ENCODE results near the gene PDHX. TPM values are rescaled to one million over a fixed set of nuclear protein-coding genes. Genes with fewer than 3 reads are reported as not detected.

Gene PDHX
- total RNA-seq, 1 donor from 2014 or later, result 32.0 TPM

DNA sequence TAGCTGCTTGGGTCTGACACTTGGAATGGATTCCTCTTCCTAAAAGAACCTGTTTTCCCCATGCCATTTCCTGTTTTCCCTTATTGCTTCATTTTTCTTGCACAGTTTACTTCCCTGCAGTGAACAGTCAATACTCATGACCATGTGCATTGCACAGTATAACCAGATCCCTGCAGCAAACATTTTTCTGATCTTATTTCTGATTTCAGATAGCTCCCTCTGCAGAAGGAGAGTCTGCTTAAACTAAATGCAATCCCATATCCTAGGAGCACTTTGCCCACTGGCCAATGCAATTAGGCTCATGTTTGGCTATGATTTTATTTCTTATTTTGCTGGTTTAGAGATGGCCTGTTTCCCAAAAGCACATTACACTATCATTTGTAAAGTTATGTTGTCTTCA lies 125.8 kb downstream of the PDHX start:
- Mint-ChIP-seq H3K36me3 (ENCODE audit: low read depth) (peaks cover 5% of the 10 kb centered on the region), H3K4me3 (no peak overlapping the region), H3K27ac (no peak overlapping the region), H3K27me3 (ENCODE audit: insufficient read depth) (no peaks in the 10 kb centered on the region), H3K4me1 (ENCODE audit: low read depth) (peaks cover 75% of the 10 kb centered on the region), H3K9me3 (peaks cover 6% of the 10 kb centered on the region)
- DNase-seq (ENCODE audit: low spot score), result no peak
- intact Hi-C loops (cut with micrococcal nuclease), result no loop called here

DNA sequence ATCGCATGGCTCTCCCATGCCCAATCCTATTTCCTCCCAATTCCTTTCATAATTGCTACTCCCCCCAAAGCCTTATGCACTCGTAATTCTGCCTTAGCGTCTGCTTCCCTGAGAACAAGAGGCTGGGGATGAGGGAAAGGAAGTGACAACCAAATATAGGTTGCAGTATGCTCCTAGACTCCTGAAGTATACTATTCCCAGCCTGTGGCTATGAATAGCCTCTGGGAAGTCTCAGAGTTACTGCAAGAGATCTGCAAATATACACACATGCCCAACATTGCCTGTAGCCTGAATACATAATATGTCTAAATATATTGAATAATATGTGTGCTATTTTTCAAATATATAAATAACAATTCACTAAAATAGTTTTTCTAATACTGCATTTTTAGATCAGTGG lies 126.5 kb downstream of the PDHX start:
- H3K27ac Mint-ChIP-seq, result no peak overlapping the region
- intact Hi-C loops (cut with micrococcal nuclease), result no loop called here
- no peaks in the 10 kb centered on the region for H3K27me3 Mint-ChIP-seq (ENCODE audit: insufficient read depth)
- no peak for DNase-seq (ENCODE audit: low spot score)
- H3K4me1 Mint-ChIP-seq (ENCODE audit: low read depth), result peaks cover 77% of the 10 kb centered on the region
- H3K9me3 Mint-ChIP-seq, result peaks cover under 1% of the 10 kb centered on the region
- H3K4me3 Mint-ChIP-seq, result no peak overlapping the region
- peaks cover 2% of the 10 kb centered on the region for H3K36me3 Mint-ChIP-seq (ENCODE audit: low read depth)

DNA sequence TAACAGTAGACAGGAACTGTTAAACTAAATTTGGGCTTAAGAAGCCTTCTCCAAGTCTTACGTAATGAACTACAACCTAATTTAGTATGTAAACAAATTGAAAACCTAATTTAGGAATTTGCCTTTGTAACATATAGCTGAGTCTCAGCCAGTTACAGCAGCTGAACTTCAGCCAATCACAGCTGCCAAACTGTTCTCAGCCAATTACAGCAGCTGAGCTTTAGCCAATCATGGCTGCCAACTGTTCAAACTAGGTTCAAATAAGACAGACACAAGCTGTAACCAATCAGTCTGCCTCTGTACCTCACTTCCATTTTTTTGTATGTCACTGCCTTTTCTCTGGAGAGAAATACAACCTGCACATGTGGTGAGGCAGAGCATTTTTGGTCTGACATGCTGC lies 127.5 kb downstream of the PDHX start:
- peaks cover 5% of the 10 kb centered on the region for H3K9me3 Mint-ChIP-seq
- H3K36me3 Mint-ChIP-seq (ENCODE audit: low read depth), result peaks cover 6% of the 10 kb centered on the region
- H3K4me3 Mint-ChIP-seq, result no peak overlapping the region
- intact Hi-C loops (cut with micrococcal nuclease), result no loop called here
- no peak for DNase-seq (ENCODE audit: low spot score)
- H3K27ac Mint-ChIP-seq, result no peak overlapping the region
- peaks cover 73% of the 10 kb centered on the region for H3K4me1 Mint-ChIP-seq (ENCODE audit: low read depth)
- no peaks in the 10 kb centered on the region for H3K27me3 Mint-ChIP-seq (ENCODE audit: insufficient read depth)

DNA sequence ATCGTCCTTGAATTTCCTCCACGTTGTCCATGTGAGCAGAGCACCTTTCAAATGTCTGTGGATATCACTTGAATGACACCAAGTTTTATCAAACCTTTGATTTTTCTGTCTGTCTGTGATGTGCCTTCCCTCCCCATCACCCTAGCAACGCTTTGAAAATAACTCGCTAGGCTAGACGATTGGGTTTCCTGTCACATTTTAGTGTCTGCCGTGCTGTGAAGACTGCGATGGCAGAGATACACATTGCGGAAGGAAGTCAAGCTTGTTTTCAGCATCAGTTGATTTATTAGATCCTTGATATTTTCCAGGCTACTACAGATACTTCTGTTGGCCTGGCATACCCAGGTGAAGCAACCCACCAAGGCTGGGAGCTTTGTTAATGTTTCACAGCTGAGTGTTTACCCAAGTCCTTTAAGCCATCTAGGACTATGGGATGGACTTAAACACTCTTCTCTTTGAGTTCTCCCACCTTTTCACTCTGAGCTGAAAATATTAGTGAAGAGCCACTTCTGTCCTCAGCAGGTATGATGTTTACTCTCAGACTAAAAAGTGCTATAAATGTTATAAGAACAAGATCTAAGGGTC lies 128.9 kb downstream of the PDHX start:
- Mint-ChIP-seq H3K27me3 (ENCODE audit: insufficient read depth) (no peaks in the 10 kb centered on the region), H3K4me3 (peak overlapping the region; percentile 76), H3K9me3 (peaks cover 5% of the 10 kb centered on the region), H3K4me1 (ENCODE audit: low read depth) (peaks cover 76% of the 10 kb centered on the region), H3K27ac (peak overlapping the region; percentile 95), H3K36me3 (ENCODE audit: low read depth) (peaks cover 16% of the 10 kb centered on the region)
- intact Hi-C loops (cut with micrococcal nuclease), result loop anchor here (1.0 kb wide), 4 partner anchors 12 to 132 kb away; no protein-coding TSS in a partner anchor
- peak; percentile 77 for DNase-seq (ENCODE audit: low spot score)

Other genes with a start within 250 kb of the PDHX start
- gene APIP, start 239 bp upstream of the PDHX start, total RNA-seq, result 26.3 and 26.8 TPM in 2 replicates
- 547 and 550 TPM in 2 replicates for gene CD44, start 222.6 kb downstream of the PDHX start, total RNA-seq

All from activated T-helper 1 cell treated with anti-CD3 and anti-CD28 coated beads, Interleukin-12 subunit alpha, Interleukin-12 subunit beta, Interleukin-2, Interleukin-4 antibody, amounts not matched to agents 30 ng/mL and 10 ng/mL and 1 ng/mL, durations not matched to agents 14 hours and 24 hours and 36 hours (primary cell).